WTC11 (cell line): ENCODE results near the gene OTOR. TPM values are rescaled to one million over a fixed set of nuclear protein-coding genes. Genes with fewer than 3 reads are reported as not detected.
A peak's percentile ranks its signal among the peaks of the same experiment; 100 is the strongest.

ENCODE experiments used
- ATAC-seq: fragments of 200-7000 bp; cut with Tn5 transposase; 2 replicates; pipeline ENCODE4 v1.10.0; 2021; ENCODE audit warnings: mild to moderate bottlenecking, moderate library complexity
- CTCF ChIA-PET: fragments of 300-600 bp; sonication (Branson Sonifier 250); formaldehyde crosslinking; loops from one replicate; lab custom pipeline; 2021; ENCODE audit warnings: antibody characterized with exemption; lab: Charles Lee
- POLR2A ChIA-PET: fragments of 350-600 bp; sonication (Branson Sonifier 250); formaldehyde crosslinking; loops from one replicate; lab custom pipeline; 2021; ENCODE audit warnings: antibody characterized with exemption; lab: Charles Lee
- DNase-seq: peaks from one replicate; pipeline ENCODE4 v3.0.0; 2021; ENCODE audit warnings: low spot score
- H3K27ac Mint-ChIP-seq: 2 replicates; pipeline ENCODE4 v1.8.0; 2021; ENCODE audit warnings: mixed read lengths
- H3K27me3 Mint-ChIP-seq: 2 replicates; pipeline ENCODE4 v1.8.0; 2021; ENCODE audit warnings: low read depth, mild to moderate bottlenecking, moderate library complexity, mixed read lengths
- H3K36me3 Mint-ChIP-seq: 2 replicates; pipeline ENCODE4 v1.8.0; 2021; ENCODE audit warnings: mixed read lengths
- H3K4me1 Mint-ChIP-seq: 2 replicates; pipeline ENCODE4 v1.8.0; 2022; ENCODE audit warnings: mixed read lengths
- H3K4me3 Mint-ChIP-seq: 2 replicates; pipeline ENCODE4 v1.8.0; 2021; ENCODE audit warnings: mild to moderate bottlenecking, moderate library complexity, mixed read lengths
- H3K9me3 Mint-ChIP-seq: 2 replicates; pipeline ENCODE4 v1.8.0; 2021; ENCODE audit warnings: mixed read lengths
- AFF4 ChIP-seq: sonication (generic); formaldehyde crosslinking; IDR thresholded peaks from 2 replicates; pipeline ENCODE4 v1.8.1; 2023; ENCODE audit warnings: mild to moderate bottlenecking, missing genetic modification reagents, borderline replicate concordance
- ATF1 ChIP-seq: sonication (generic); formaldehyde crosslinking; IDR thresholded peaks from 2 replicates; pipeline ENCODE4 v1.8.1; 2023; ENCODE audit warnings: mild to moderate bottlenecking, moderate library complexity, missing genetic modification reagents
- ATF2 ChIP-seq: sonication (generic); formaldehyde crosslinking; IDR thresholded peaks from 2 replicates; pipeline ENCODE4 v1.8.1; 2022; ENCODE audit warnings: low read depth, missing genetic modification reagents, borderline replicate concordance
- CDX4 ChIP-seq: fragments of 250-450 bp; sonication (Bioruptor Pico); IDR thresholded peaks from 2 replicates; pipeline ENCODE4 v1.9.0; 2021; ENCODE audit warnings: moderate library complexity, mild to moderate bottlenecking, inconsistent platforms, borderline replicate concordance
- CREB1 ChIP-seq: sonication (generic); formaldehyde crosslinking; IDR thresholded peaks from 2 replicates; pipeline ENCODE4 v1.8.0; 2023; ENCODE audit warnings: mild to moderate bottlenecking, missing genetic modification reagents
- CREM ChIP-seq: sonication (generic); formaldehyde crosslinking; IDR thresholded peaks from 2 replicates; pipeline ENCODE4 v1.8.1; 2022; ENCODE audit warnings: mild to moderate bottlenecking, missing genetic modification reagents, moderate library complexity
- GABPB1 ChIP-seq: sonication (generic); formaldehyde crosslinking; IDR thresholded peaks from 2 replicates; pipeline ENCODE4 v1.8.1; 2023; ENCODE audit warnings: mild to moderate bottlenecking, missing genetic modification reagents
- GTF2I ChIP-seq: fragments of 250-450 bp; sonication (Bioruptor Pico); conservative IDR thresholded peaks from 2 replicates; pipeline ENCODE4 v1.4.0; 2021; ENCODE audit warnings: mild to moderate bottlenecking
- IRF1 ChIP-seq: sonication (generic); formaldehyde crosslinking; IDR thresholded peaks from 2 replicates; pipeline ENCODE4 v1.8.0; 2023; ENCODE audit warnings: missing genetic modification reagents
- JUN ChIP-seq: sonication (generic); formaldehyde crosslinking; IDR thresholded peaks from 2 replicates; pipeline ENCODE4 v1.8.0; 2023; ENCODE audit warnings: mild to moderate bottlenecking, missing genetic modification reagents
- KAT7 ChIP-seq: sonication (generic); formaldehyde crosslinking; IDR thresholded peaks from 2 replicates; pipeline ENCODE4 v1.8.1; 2023; ENCODE audit warnings: missing genetic modification reagents, mild to moderate bottlenecking, borderline replicate concordance
- NR2C2 ChIP-seq: sonication (generic); formaldehyde crosslinking; IDR thresholded peaks from 2 replicates; pipeline ENCODE4 v1.8.0; 2022; ENCODE audit warnings: mild to moderate bottlenecking, missing genetic modification reagents
- OVOL2 ChIP-seq: fragments of 250-450 bp; sonication (Bioruptor Pico); IDR thresholded peaks from 2 replicates; pipeline ENCODE4 v1.9.0; 2021; ENCODE audit warnings: mild to moderate bottlenecking, borderline replicate concordance
- PRRX2 ChIP-seq: fragments of 250-450 bp; sonication (Bioruptor Pico); IDR thresholded peaks from 2 replicates; pipeline ENCODE4 v1.8.0; 2021; ENCODE audit warnings: mild to moderate bottlenecking
- RORB ChIP-seq: fragments of 250-450 bp; sonication (Bioruptor Pico); IDR thresholded peaks from 2 replicates; pipeline ENCODE4 v1.9.0; 2021; ENCODE audit warnings: mild to moderate bottlenecking
- SMAD3 ChIP-seq: sonication (generic); formaldehyde crosslinking; IDR thresholded peaks from 2 replicates; pipeline ENCODE4 v1.8.0; 2022; ENCODE audit warnings: missing genetic modification reagents, mild to moderate bottlenecking, borderline replicate concordance
- SOX15 ChIP-seq: fragments of 250-450 bp; sonication (Bioruptor Pico); IDR thresholded peaks from 2 replicates; pipeline ENCODE4 v1.9.0; 2021; ENCODE audit warnings: mild to moderate bottlenecking
- TCF7 ChIP-seq: sonication (generic); formaldehyde crosslinking; IDR thresholded peaks from 2 replicates; pipeline ENCODE4 v1.8.0; 2022; ENCODE audit warnings: mild to moderate bottlenecking, low read depth, missing genetic modification reagents, moderate library complexity
- ZNF232 ChIP-seq: sonication (generic); formaldehyde crosslinking; IDR thresholded peaks from 2 replicates; pipeline ENCODE4 v1.8.0; 2022; ENCODE audit warnings: mild to moderate bottlenecking, missing genetic modification reagents
- ZNF396 ChIP-seq: fragments of 250-450 bp; sonication (Bioruptor Pico); IDR thresholded peaks from 2 replicates; pipeline ENCODE4 v1.8.0; 2021; ENCODE audit warnings: mild to moderate bottlenecking, moderate library complexity, borderline replicate concordance
- ZNF416 ChIP-seq: fragments of 250-450 bp; sonication (Bioruptor Pico); IDR thresholded peaks from 2 replicates; pipeline ENCODE4 v1.9.0; 2021; ENCODE audit warnings: mild to moderate bottlenecking, inconsistent platforms
- ZNF671 ChIP-seq: fragments of 250-450 bp; sonication (Bioruptor Pico); IDR thresholded peaks from 2 replicates; pipeline ENCODE4 v1.8.0; 2021; ENCODE audit warnings: mild to moderate bottlenecking
- ZSCAN18 ChIP-seq: fragments of 250-450 bp; sonication (Bioruptor Pico); IDR thresholded peaks from 2 replicates; pipeline ENCODE4 v2.1.2; 2022; ENCODE audit warnings: mild to moderate bottlenecking, moderate library complexity
- total RNA-seq: library from RNA; stranded (reverse); gene quantifications from 3 replicates; pipeline ENCODE4 v1.2.3, GENCODE V29; 2021

OTOR gene
- total RNA-seq, 1 experiment from 2014 or later, result not detected

GRCh38 chr20:16729080-16729479 lies 19.1 kb upstream of the OTOR start (continued):
- TF ChIP-seq ATF1 (CRISPR knock-in tag) (no peak), AFF4 (CRISPR knock-in tag) (no peak), GTF2I (no peak), ZNF671 (CRISPR knock-in tag) (no peak), ZSCAN18 (CRISPR knock-in tag) (no peak), CDX4 (CRISPR knock-in tag) (no peak), NR2C2 (no peak), SOX15 (CRISPR knock-in tag) (no peak), OVOL2 (no peak), IRF1 (no peak), ZNF396 (CRISPR knock-in tag) (no peak), GABPB1 (CRISPR knock-in tag) (no peak)

- H3K9me3 Mint-ChIP-seq, result peaks cover 15% of the 10 kb centered on the region
- DNase-seq, result peak; percentile 93
- POLR2A ChIA-PET, result no interaction called here
- H3K36me3 Mint-ChIP-seq, result peaks cover 22% of the 10 kb centered on the region
- peak within 1 kb of the TSS; percentile 99 for H3K4me3 Mint-ChIP-seq
- H3K4me1 Mint-ChIP-seq, result peaks cover 21% of the 10 kb centered on the region
- peak; percentile 96 for ATAC-seq
- peak within 1 kb of the TSS; percentile 98 for H3K27ac Mint-ChIP-seq
- CTCF ChIA-PET, result interaction anchor here (0.9 kb wide), 1 partner anchor 31 kb away, joined by 3 read pairs; no protein-coding TSS in a partner anchor
- H3K27me3 Mint-ChIP-seq, result peaks cover 25% of the 10 kb centered on the region
- no peak for TF ChIP-seq TCF7 (CRISPR knock-in tag)
- no peak; the same call in 1 of the 2 replicates for TF ChIP-seq JUN (CRISPR knock-in tag)
- TF ChIP-seq CREM, result peak; percentile 97
- 0 out of 2 replicates have a peak, but pooled peaks have one; percentile 18 for TF ChIP-seq ZNF232
- 0 out of 2 replicates have a peak, but pooled peaks have one; percentile 61 for TF ChIP-seq KAT7 (CRISPR knock-in tag)
- 0 out of 2 replicates have a peak, but pooled peaks have one; percentile 70 for TF ChIP-seq SMAD3
- no peak for TF ChIP-seq PRRX2 (CRISPR knock-in tag)
- peak; percentile 68; the same call in 1 of the 2 replicates for TF ChIP-seq CREB1 (CRISPR knock-in tag)
- no peak for TF ChIP-seq ZNF416 (CRISPR knock-in tag)
- no peak for TF ChIP-seq RORB
- no peak for TF ChIP-seq AFF4 (CRISPR knock-in tag)
- no peak for TF ChIP-seq ATF2 (CRISPR knock-in tag)
These were observed 18.3 kb upstream of the OTOR start, which contains the start of gene SNRPB2 for GRCh38 chr20:16729565-16730460. TSS of gene SNRPB2 (plus strand) at chr20:16730026. CDS start at chr20:16731703, 1,677 bp downstream.
